Mesendoderm (in vitro differentiated cells): ENCODE measurements around the gene C12orf75.
A peak's percentile ranks its signal among the peaks of the same experiment; 100 is the strongest.

Experiments used
- DNase-seq: peaks from one replicate; pipeline ENCODE4 v3.0.0; 2013
- H2AK5ac ChIP-seq: 2 replicates; pipeline ENCODE4 v1.6.1; 2013; ENCODE audit warnings: low read length, inconsistent platforms
- H2BK120ac ChIP-seq: 2 replicates; pipeline ENCODE4 v1.6.1; 2013; ENCODE audit warnings: low read depth, mild to moderate bottlenecking, low read length, moderate library complexity, mixed read lengths
- H2BK15ac ChIP-seq: replicated peaks from 2 replicates; pipeline ENCODE4 v1.6.1; 2013; ENCODE audit warnings: low read depth, mild to moderate bottlenecking, moderate library complexity
- H2BK5ac ChIP-seq: 2 replicates; pipeline ENCODE4 v1.6.1; 2013; ENCODE audit warnings: low read length, inconsistent platforms
- H3K18ac ChIP-seq: 2 replicates; pipeline ENCODE4 v1.6.1; 2013; ENCODE audit warnings: mild to moderate bottlenecking, low read length, mixed read lengths
- H3K23ac ChIP-seq: one replicate; pipeline ENCODE4 v1.6.1; 2013; ENCODE audit warnings: low read length
- H3K27ac ChIP-seq: 2 replicates; pipeline ENCODE4 v1.5.1; 2013; ENCODE audit warnings: low read depth, mild to moderate bottlenecking, inconsistent platforms, low read length, moderate library complexity
- H3K27me3 ChIP-seq: 2 replicates; pipeline ENCODE4 v1.6.1; 2013; ENCODE audit warnings: low read length, control low read depth, mild to moderate bottlenecking, inconsistent platforms; ENCODE audit not compliant: insufficient read depth, poor library complexity
- H3K36me3 ChIP-seq: 2 replicates; pipeline ENCODE4 v1.6.1; 2013; ENCODE audit warnings: low read length, inconsistent platforms; ENCODE audit not compliant: control insufficient read depth, insufficient read depth
- H3K4ac ChIP-seq: one replicate; pipeline ENCODE4 v1.6.1; 2013; ENCODE audit warnings: low read depth, mild to moderate bottlenecking, low read length, moderate library complexity
- H3K4me1 ChIP-seq: 2 replicates; pipeline ENCODE4 v1.6.1; 2013; ENCODE audit warnings: low read depth, low read length, inconsistent platforms; ENCODE audit not compliant: control insufficient read depth
- H3K4me2 ChIP-seq: 2 replicates; pipeline ENCODE4 v1.6.1; 2013; ENCODE audit warnings: low read length
- H3K4me3 ChIP-seq: 2 replicates; pipeline ENCODE4 v1.5.1; 2013; ENCODE audit warnings: mild to moderate bottlenecking, low read length
- H3K56ac ChIP-seq: one replicate; pipeline ENCODE4 v1.6.1; 2013; ENCODE audit warnings: low read length
- H3K79me1 ChIP-seq: 2 replicates; pipeline ENCODE4 v1.6.1; 2013; ENCODE audit warnings: low read length, inconsistent platforms
- H3K79me2 ChIP-seq: 2 replicates; pipeline ENCODE4 v1.6.1; 2013; ENCODE audit warnings: mild to moderate bottlenecking, low read length; ENCODE audit not compliant: control insufficient read depth, insufficient read depth
- H3K9ac ChIP-seq: 2 replicates; pipeline ENCODE4 v1.6.1; 2013; ENCODE audit warnings: low read length, inconsistent platforms
- H4K5ac ChIP-seq: one replicate; pipeline ENCODE4 v1.6.1; 2013; ENCODE audit warnings: low read length
- H4K8ac ChIP-seq: one replicate; pipeline ENCODE4 v1.6.1; 2013; ENCODE audit warnings: low read depth, mild to moderate bottlenecking, control low read depth, low read length, moderate library complexity
- WGBS: extraction: QIAGEN DNeasy Blood & Tissue Kit; methylation state at CpG from one replicate; pipeline ENCODE4 v1.1.7; 2013; ENCODE audit warnings: low lambda C conversion rate, missing lambda C conversion rate; ENCODE audit not compliant: insufficient coverage; ENCODE audit errors: extremely low coverage; 5-methylcytosine and 5-hydroxymethylcytosine counted together

Gene C12orf75

DNA sequence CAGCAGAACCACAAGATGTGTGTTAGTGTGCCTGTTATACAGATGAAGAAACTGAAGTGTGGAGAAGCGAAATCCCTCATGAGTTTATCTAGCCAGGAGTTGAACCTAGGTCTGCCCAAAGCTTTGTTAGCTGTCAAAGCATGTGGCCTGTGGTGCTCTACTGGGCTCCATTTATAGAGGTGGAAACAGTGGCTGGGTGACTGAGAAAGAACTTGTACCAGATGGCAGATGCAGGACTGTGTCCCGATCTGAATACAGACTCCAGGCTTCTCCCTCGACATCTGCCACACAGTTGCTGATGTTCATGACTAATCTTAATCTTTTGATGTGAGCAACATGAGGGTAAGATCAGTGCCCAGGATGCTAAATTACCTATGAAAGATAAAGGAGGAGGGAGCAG, 89.1 kb downstream of the C12orf75 start:
- Histone ChIP-seq H3K27ac (no peak overlapping the region), H3K23ac (no peak overlapping the region)

GRCh38 chr12:105420046-105420445, 89.6 kb downstream of the C12orf75 start:
- no peaks in the 10 kb centered on the region for H3K27me3 ChIP-seq
- no CpG with 5 or more reads among the region's 5 CpGs for WGBS
- H3K4me3 ChIP-seq, result no peak overlapping the region
- no peak overlapping the region for H3K23ac ChIP-seq
- no peak overlapping the region for H3K9ac ChIP-seq
- no peak overlapping the region for H3K4ac ChIP-seq
- no peak overlapping the region for H2AK5ac ChIP-seq
- no peak overlapping the region for H4K5ac ChIP-seq
- no peak overlapping the region for H3K56ac ChIP-seq
- no peaks in the 10 kb centered on the region for H3K36me3 ChIP-seq
- no peak overlapping the region for H4K8ac ChIP-seq
- H2BK5ac ChIP-seq, result no peak overlapping the region
- no peak for DNase-seq
- no peak overlapping the region for H3K27ac ChIP-seq
- no peaks in the 10 kb centered on the region for H3K79me1 ChIP-seq
- H2BK15ac ChIP-seq, result no peak overlapping the region
- H3K18ac ChIP-seq, result no peak overlapping the region
- H3K4me1 ChIP-seq, result no peaks in the 10 kb centered on the region
- H3K79me2 ChIP-seq, result no peaks in the 10 kb centered on the region
- no peak overlapping the region for H3K4me2 ChIP-seq
- H2BK120ac ChIP-seq, result no peak overlapping the region

More for the DNA sequence above, 89.1 kb downstream of the C12orf75 start:
- H3K4me2 ChIP-seq, result no peak overlapping the region
- H3K4me1 ChIP-seq, result no peaks in the 10 kb centered on the region
- H4K8ac ChIP-seq, result no peak overlapping the region
- no CpG with 5 or more reads among the region's 3 CpGs for WGBS
- H3K79me2 ChIP-seq, result no peaks in the 10 kb centered on the region
- H3K56ac ChIP-seq, result no peak overlapping the region
- no peaks in the 10 kb centered on the region for H3K36me3 ChIP-seq
- no peak overlapping the region for H2BK5ac ChIP-seq
- H3K4me3 ChIP-seq, result no peak overlapping the region
- no peak overlapping the region for H4K5ac ChIP-seq
- no peak overlapping the region for H2BK120ac ChIP-seq
- no peaks in the 10 kb centered on the region for H3K79me1 ChIP-seq
- DNase-seq, result no peak
- no peak overlapping the region for H2BK15ac ChIP-seq
- H2AK5ac ChIP-seq, result no peak overlapping the region
- H3K9ac ChIP-seq, result no peak overlapping the region
- H3K4ac ChIP-seq, result no peak overlapping the region
- no peak overlapping the region for H3K18ac ChIP-seq
- no peaks in the 10 kb centered on the region for H3K27me3 ChIP-seq

- H3K79me1 ChIP-seq, result no peaks in the 10 kb centered on the region
- H3K36me3 ChIP-seq, result no peaks in the 10 kb centered on the region
- no peak overlapping the region for H2BK5ac ChIP-seq
Measured at GRCh38 chr12:105420659-105421240, 90.3 kb downstream of the C12orf75 start.

More at GRCh38 chr12:105420659-105421240, 90.3 kb downstream of the C12orf75 start:
- H4K8ac ChIP-seq, result no peak overlapping the region
- no peak overlapping the region for H3K4ac ChIP-seq
- no peak overlapping the region for H3K4me3 ChIP-seq
- H2BK15ac ChIP-seq, result no peak overlapping the region
- no peak overlapping the region for H3K18ac ChIP-seq
- H3K23ac ChIP-seq, result no peak overlapping the region
- H3K4me2 ChIP-seq, result no peak overlapping the region
- H2AK5ac ChIP-seq, result no peak overlapping the region
- H4K5ac ChIP-seq, result no peak overlapping the region
- H3K9ac ChIP-seq, result no peak overlapping the region
- no peaks in the 10 kb centered on the region for H3K79me2 ChIP-seq
- DNase-seq, result peak; percentile 79
- H3K27me3 ChIP-seq, result no peaks in the 10 kb centered on the region
- no peaks in the 10 kb centered on the region for H3K4me1 ChIP-seq
- no peak overlapping the region for H3K27ac ChIP-seq
- H3K56ac ChIP-seq, result no peak overlapping the region
- H2BK120ac ChIP-seq, result no peak overlapping the region
